ENCODE data around the gene FLT1. TPM values are rescaled to one million over a fixed set of nuclear protein-coding genes. Genes with fewer than 3 reads are reported as not detected.

The FLT1 gene
- total RNA-seq, 1 donor from 2014 or later: 72.4 TPM

- Histone ChIP-seq H3K4me3 (no peak overlapping the region), H3K9me3 (no peaks in the 10 kb centered on the region), H3K27ac (no peak overlapping the region), H3K27me3 (no peaks in the 10 kb centered on the region), H3K4me1 (no peaks in the 10 kb centered on the region), H3K36me3 (no peaks in the 10 kb centered on the region)
- DNase-seq (no peak), ATAC-seq (no peak)
- intact Hi-C loops (cut with DNase I): no loop called here
- TF ChIP-seq, protein P1, sequence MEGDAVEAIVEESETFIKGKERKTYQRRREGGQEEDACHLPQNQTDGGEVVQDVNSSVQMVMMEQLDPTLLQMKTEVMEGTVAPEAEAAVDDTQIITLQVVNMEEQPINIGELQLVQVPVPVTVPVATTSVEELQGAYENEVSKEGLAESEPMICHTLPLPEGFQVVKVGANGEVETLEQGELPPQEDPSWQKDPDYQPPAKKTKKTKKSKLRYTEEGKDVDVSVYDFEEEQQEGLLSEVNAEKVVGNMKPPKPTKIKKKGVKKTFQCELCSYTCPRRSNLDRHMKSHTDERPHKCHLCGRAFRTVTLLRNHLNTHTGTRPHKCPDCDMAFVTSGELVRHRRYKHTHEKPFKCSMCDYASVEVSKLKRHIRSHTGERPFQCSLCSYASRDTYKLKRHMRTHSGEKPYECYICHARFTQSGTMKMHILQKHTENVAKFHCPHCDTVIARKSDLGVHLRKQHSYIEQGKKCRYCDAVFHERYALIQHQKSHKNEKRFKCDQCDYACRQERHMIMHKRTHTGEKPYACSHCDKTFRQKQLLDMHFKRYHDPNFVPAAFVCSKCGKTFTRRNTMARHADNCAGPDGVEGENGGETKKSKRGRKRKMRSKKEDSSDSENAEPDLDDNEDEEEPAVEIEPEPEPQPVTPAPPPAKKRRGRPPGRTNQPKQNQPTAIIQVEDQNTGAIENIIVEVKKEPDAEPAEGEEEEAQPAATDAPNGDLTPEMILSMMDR (IDR thresholded peaks at IDR 0.05): no peak
Measured at GRCh38 chr13:28467034-28467433, 27.9 kb downstream of the FLT1 start.

- no peaks in the 10 kb centered on the region for H3K4me1 ChIP-seq
- TF ChIP-seq, protein P1 (IDR thresholded peaks at IDR 0.05): no peak
- no peak for ATAC-seq
Measured at GRCh38 chr13:28466151-28466550, 28.8 kb downstream of the FLT1 start.

GRCh38 chr13:28464861-28465460 is 30.0 kb downstream of the FLT1 start:
- DNase-seq: no peak

More at GRCh38 chr13:28466151-28466550, 28.8 kb downstream of the FLT1 start:
- no peak overlapping the region for H3K27ac ChIP-seq
- no peak for DNase-seq
- no peaks in the 10 kb centered on the region for H3K9me3 ChIP-seq
- intact Hi-C loops (cut with DNase I): no loop called here
- H3K36me3 ChIP-seq: no peaks in the 10 kb centered on the region
- H3K4me3 ChIP-seq: no peak overlapping the region
- no peaks in the 10 kb centered on the region for H3K27me3 ChIP-seq

GRCh38 chr13:28463481-28463880 is 31.4 kb downstream of the FLT1 start:
- TF ChIP-seq, protein P1 (IDR thresholded peaks at IDR 0.05): no peak
- H3K27ac ChIP-seq: no peak overlapping the region
- H3K27me3 ChIP-seq: no peaks in the 10 kb centered on the region
- DNase-seq (no peak), ATAC-seq (no peak)
- no peaks in the 10 kb centered on the region for H3K4me1 ChIP-seq
- intact Hi-C loops (cut with DNase I): no loop called here
- no peak overlapping the region for H3K4me3 ChIP-seq
- H3K9me3 ChIP-seq: no peaks in the 10 kb centered on the region
- no peaks in the 10 kb centered on the region for H3K36me3 ChIP-seq

More at GRCh38 chr13:28464861-28465460, 30.0 kb downstream of the FLT1 start:
- Histone ChIP-seq H3K27me3 (no peaks in the 10 kb centered on the region), H3K9me3 (no peaks in the 10 kb centered on the region), H3K36me3 (no peaks in the 10 kb centered on the region), H3K27ac (no peak overlapping the region), H3K4me1 (no peaks in the 10 kb centered on the region), H3K4me3 (no peak overlapping the region)
- no peak for ATAC-seq
- intact Hi-C loops (cut with DNase I): no loop called here
- TF ChIP-seq, protein P1 (IDR thresholded peaks at IDR 0.05): no peak

DNA sequence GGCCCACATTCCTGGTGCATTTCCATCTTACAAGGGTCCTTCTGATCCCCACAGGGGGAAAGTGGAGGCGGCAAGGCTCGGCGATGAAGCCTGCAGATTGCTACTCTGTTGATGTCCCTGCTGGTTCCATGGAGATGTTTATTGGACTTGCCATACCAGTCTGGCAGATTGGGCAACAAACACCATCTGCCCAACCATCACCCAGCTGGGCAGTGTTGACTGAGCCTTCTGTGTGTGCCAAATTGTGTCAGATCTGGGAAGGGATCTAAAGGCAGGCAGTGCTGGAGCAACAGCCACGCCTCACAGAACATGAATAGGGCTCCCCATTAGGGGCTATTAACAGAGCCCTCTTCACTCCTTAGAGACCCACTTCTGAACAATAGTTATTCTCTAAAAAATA is 35.0 kb downstream of the FLT1 start:
- Histone ChIP-seq H3K27ac (no peak overlapping the region), H3K4me1 (no peaks in the 10 kb centered on the region), H3K9me3 (no peaks in the 10 kb centered on the region), H3K4me3 (no peak overlapping the region), H3K27me3 (no peaks in the 10 kb centered on the region), H3K36me3 (no peaks in the 10 kb centered on the region)
- DNase-seq (no peak), ATAC-seq (no peak)
- TF ChIP-seq, protein P1 (IDR thresholded peaks at IDR 0.05): no peak
- intact Hi-C loops (cut with DNase I): no loop called here

GRCh38 chr13:28458608-28459007 is 36.3 kb downstream of the FLT1 start:
- H3K36me3 ChIP-seq: no peaks in the 10 kb centered on the region
- no peak overlapping the region for H3K27ac ChIP-seq
- TF ChIP-seq, protein P1 (IDR thresholded peaks at IDR 0.05): no peak
- no peak overlapping the region for H3K4me3 ChIP-seq
- ATAC-seq (no peak), DNase-seq (no peak)
- no peaks in the 10 kb centered on the region for H3K27me3 ChIP-seq
- intact Hi-C loops (cut with DNase I): no loop called here
- H3K4me1 ChIP-seq: no peaks in the 10 kb centered on the region
- no peaks in the 10 kb centered on the region for H3K9me3 ChIP-seq
